SK-N-SH treated with all-trans-retinoic acid at 6 μM for 48 hours (cell line): ENCODE measurements around the gene ERN1.

Experiments
- ATAC-seq: fragments of 200-7000 bp; cut with Tn5 transposase; 3 replicates; pipeline ENCODE4 v1.9.1; 2020; ENCODE audit warnings: mild to moderate bottlenecking, moderate library complexity
- ARNTL ChIP-seq: fragments of 450-650 bp; formaldehyde crosslinking; IDR thresholded peaks from 2 replicates; pipeline ENCODE4 v1.5.0; 2020; ENCODE audit warnings: low read depth, mild to moderate bottlenecking, moderate library complexity, borderline replicate concordance
- BACH2 ChIP-seq: fragments of 250-450 bp; sonication (Bioruptor Pico); IDR thresholded peaks from 2 replicates; pipeline ENCODE4 v1.9.0; 2021; ENCODE audit warnings: mild to moderate bottlenecking, borderline replicate concordance
- CSDC2 ChIP-seq: fragments of 250-450 bp; sonication (Bioruptor Pico); IDR thresholded peaks from 2 replicates; pipeline ENCODE4 v1.5.0; 2020; ENCODE audit warnings: mild to moderate bottlenecking, moderate library complexity
- ESRRG ChIP-seq: fragments of 250-450 bp; sonication (Bioruptor Pico); IDR thresholded peaks from 2 replicates; pipeline ENCODE4 v1.6.1; 2021; ENCODE audit warnings: mild to moderate bottlenecking
- GLIS3 ChIP-seq: fragments of 250-450 bp; sonication (Bioruptor Pico); IDR thresholded peaks from 2 replicates; pipeline ENCODE4 v1.5.0; 2020; ENCODE audit warnings: mild to moderate bottlenecking, moderate library complexity
- ISL1 ChIP-seq: fragments of 250-450 bp; sonication (Bioruptor Pico); IDR thresholded peaks from 2 replicates; pipeline ENCODE4 v2.1.2; 2022; ENCODE audit warnings: mild to moderate bottlenecking, moderate library complexity
- OSR1 ChIP-seq: fragments of 250-450 bp; sonication (Bioruptor Pico); IDR thresholded peaks from 2 replicates; pipeline ENCODE4 v1.8.0; 2022; ENCODE audit warnings: moderate library complexity, mild to moderate bottlenecking, inconsistent platforms
- PPARA ChIP-seq: fragments of 250-450 bp; sonication (Bioruptor Pico); IDR thresholded peaks from 2 replicates; pipeline ENCODE4 v1.5.0; 2020; ENCODE audit warnings: mild to moderate bottlenecking, borderline replicate concordance
- RARB ChIP-seq: fragments of 250-450 bp; sonication (Bioruptor Pico); IDR thresholded peaks from 2 replicates; pipeline ENCODE4 v1.8.0; 2021; ENCODE audit warnings: mild to moderate bottlenecking, moderate library complexity
- SNAI2 ChIP-seq: fragments of 250-450 bp; sonication (Bioruptor Pico); IDR thresholded peaks from 2 replicates; pipeline ENCODE4 v1.5.0; 2020; ENCODE audit warnings: mild to moderate bottlenecking, moderate library complexity
- TCF4 ChIP-seq: fragments of 250-450 bp; sonication (Bioruptor Pico); IDR thresholded peaks from 2 replicates; pipeline ENCODE4 v1.8.0; 2021; ENCODE audit warnings: mild to moderate bottlenecking, moderate library complexity, borderline replicate concordance
- TOX ChIP-seq: fragments of 250-450 bp; sonication (Bioruptor Pico); IDR thresholded peaks from 2 replicates; pipeline ENCODE4 v1.8.0; 2021; ENCODE audit warnings: mild to moderate bottlenecking, moderate library complexity, borderline replicate concordance
- ZC3H10 ChIP-seq: fragments of 250-450 bp; sonication (Bioruptor Pico); IDR thresholded peaks from 2 replicates; pipeline ENCODE4 v1.5.1; 2021; ENCODE audit warnings: mild to moderate bottlenecking, moderate library complexity
- ZFP3 ChIP-seq: fragments of 250-450 bp; sonication (Bioruptor Pico); IDR thresholded peaks from 2 replicates; pipeline ENCODE4 v1.5.0; 2020; ENCODE audit warnings: mild to moderate bottlenecking, moderate library complexity
- ZFP30 ChIP-seq: fragments of 450-650 bp; formaldehyde crosslinking; IDR thresholded peaks from 2 replicates; pipeline ENCODE4 v1.5.0; 2022; ENCODE audit warnings: mild to moderate bottlenecking, moderate library complexity
- ZNF565 ChIP-seq: fragments of 450-650 bp; formaldehyde crosslinking; conservative IDR thresholded peaks from 2 replicates; pipeline ENCODE4 v1.5.0; 2020; ENCODE audit warnings: low read depth, mild to moderate bottlenecking, moderate library complexity
- ZNF70 ChIP-seq: fragments of 450-650 bp; formaldehyde crosslinking; IDR thresholded peaks from 2 replicates; pipeline ENCODE4 v1.5.0; 2020; ENCODE audit warnings: mild to moderate bottlenecking, moderate library complexity
- ZNF8 ChIP-seq: fragments of 450-650 bp; formaldehyde crosslinking; IDR thresholded peaks from 2 replicates; pipeline ENCODE4 v1.5.0; 2020; ENCODE audit warnings: mild to moderate bottlenecking, moderate library complexity
- TF ChIP-seq, protein P1 (sequence below): fragments of 250-450 bp; sonication (Bioruptor Pico); IDR thresholded peaks from 2 replicates; pipeline ENCODE4 v1.5.0; 2020; ENCODE audit warnings: mild to moderate bottlenecking, moderate library complexity
- TF ChIP-seq, protein P2 (sequence below): fragments of 250-450 bp; sonication (Bioruptor Pico); IDR thresholded peaks from 2 replicates; pipeline ENCODE4 v1.8.0; 2021; ENCODE audit warnings: low read depth, mild to moderate bottlenecking, moderate library complexity, borderline replicate concordance
- TF ChIP-seq, protein P3 (sequence below): fragments of 250-450 bp; sonication (Bioruptor Pico); IDR thresholded peaks from 2 replicates; pipeline ENCODE4 v1.5.1; 2021; ENCODE audit warnings: mild to moderate bottlenecking, moderate library complexity
- TF ChIP-seq, protein P4 (sequence below): fragments of 250-450 bp; sonication (Bioruptor Pico); IDR thresholded peaks from 2 replicates; pipeline ENCODE4 v1.8.0; 2020; ENCODE audit warnings: mild to moderate bottlenecking, moderate library complexity, borderline replicate concordance
- TF ChIP-seq, protein P5 (sequence below): fragments of 250-450 bp; sonication (Bioruptor Pico); IDR thresholded peaks from 2 replicates; pipeline ENCODE4 v1.5.1; 2020; ENCODE audit warnings: low read depth, mild to moderate bottlenecking, moderate library complexity

ERN1 gene

DNA sequence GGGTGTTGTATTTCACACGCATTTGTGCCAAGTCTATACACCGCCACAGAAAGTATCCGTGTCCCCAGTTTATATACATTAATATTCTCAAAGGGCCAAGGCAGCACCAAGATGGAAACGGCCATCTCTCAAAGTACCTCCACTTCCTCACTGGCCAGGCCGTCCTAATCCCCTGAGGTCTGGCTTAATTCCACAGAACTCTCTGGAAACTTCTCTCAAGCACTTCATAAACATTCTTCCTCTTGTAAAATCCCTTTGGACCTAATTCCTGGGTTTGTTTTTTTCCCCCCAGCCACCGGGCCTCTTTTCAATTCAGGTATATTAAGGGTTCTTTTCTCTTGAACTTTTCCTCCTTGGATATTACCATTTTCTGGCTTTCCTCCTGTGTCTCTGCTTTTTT, 5.1 kb upstream of the ERN1 start (continued):
- TF ChIP-seq OSR1 (CRISPR knock-in tag) = no peak
- TF ChIP-seq, all 23 proteins: peak for 0

DNA sequence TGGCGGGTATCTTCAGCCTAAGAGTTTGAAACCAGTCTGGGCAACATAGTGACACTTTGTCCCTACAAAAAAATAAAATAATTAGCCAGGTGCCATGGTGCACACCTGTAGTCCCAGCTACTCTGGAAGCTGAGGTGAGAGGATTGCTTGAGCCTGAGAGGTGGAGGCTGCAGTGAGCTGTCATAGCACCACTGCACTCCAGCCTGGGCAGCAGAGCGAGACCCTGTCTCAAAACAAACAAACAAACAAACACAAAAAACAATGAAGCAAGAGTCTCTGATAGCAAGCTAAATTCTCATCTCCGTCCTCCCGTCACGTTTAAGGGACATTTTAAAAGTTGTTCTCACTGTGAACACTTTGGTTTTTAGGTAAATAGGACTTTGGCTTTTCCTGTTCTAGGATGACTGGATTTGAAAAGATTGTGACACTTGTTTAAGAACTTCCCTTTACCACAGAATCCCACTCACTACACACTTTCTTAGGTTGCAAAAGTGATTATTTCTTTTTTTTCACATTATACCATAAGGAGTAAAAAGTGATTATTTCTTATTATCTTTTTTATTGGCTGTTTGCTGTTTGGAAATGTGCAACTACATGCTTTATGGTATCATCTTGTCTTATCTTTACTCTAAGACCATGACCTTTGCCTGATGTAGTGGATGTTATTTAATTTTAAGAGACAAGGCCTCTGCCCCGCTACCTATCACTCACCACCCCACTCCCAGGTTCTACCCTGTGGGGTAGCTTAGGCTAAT, 4.4 kb upstream of the ERN1 start:
- ATAC-seq = no peak
- TF ChIP-seq ISL1 (CRISPR knock-in tag) = no peak
- no peak for TF ChIP-seq ZFP3
- TF ChIP-seq, protein P1, sequence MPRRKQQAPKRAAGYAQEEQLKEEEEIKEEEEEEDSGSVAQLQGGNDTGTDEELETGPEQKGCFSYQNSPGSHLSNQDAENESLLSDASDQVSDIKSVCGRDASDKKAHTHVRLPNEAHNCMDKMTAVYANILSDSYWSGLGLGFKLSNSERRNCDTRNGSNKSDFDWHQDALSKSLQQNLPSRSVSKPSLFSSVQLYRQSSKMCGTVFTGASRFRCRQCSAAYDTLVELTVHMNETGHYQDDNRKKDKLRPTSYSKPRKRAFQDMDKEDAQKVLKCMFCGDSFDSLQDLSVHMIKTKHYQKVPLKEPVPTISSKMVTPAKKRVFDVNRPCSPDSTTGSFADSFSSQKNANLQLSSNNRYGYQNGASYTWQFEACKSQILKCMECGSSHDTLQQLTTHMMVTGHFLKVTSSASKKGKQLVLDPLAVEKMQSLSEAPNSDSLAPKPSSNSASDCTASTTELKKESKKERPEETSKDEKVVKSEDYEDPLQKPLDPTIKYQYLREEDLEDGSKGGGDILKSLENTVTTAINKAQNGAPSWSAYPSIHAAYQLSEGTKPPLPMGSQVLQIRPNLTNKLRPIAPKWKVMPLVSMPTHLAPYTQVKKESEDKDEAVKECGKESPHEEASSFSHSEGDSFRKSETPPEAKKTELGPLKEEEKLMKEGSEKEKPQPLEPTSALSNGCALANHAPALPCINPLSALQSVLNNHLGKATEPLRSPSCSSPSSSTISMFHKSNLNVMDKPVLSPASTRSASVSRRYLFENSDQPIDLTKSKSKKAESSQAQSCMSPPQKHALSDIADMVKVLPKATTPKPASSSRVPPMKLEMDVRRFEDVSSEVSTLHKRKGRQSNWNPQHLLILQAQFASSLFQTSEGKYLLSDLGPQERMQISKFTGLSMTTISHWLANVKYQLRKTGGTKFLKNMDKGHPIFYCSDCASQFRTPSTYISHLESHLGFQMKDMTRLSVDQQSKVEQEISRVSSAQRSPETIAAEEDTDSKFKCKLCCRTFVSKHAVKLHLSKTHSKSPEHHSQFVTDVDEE = no peak
- TF ChIP-seq, protein P2, sequence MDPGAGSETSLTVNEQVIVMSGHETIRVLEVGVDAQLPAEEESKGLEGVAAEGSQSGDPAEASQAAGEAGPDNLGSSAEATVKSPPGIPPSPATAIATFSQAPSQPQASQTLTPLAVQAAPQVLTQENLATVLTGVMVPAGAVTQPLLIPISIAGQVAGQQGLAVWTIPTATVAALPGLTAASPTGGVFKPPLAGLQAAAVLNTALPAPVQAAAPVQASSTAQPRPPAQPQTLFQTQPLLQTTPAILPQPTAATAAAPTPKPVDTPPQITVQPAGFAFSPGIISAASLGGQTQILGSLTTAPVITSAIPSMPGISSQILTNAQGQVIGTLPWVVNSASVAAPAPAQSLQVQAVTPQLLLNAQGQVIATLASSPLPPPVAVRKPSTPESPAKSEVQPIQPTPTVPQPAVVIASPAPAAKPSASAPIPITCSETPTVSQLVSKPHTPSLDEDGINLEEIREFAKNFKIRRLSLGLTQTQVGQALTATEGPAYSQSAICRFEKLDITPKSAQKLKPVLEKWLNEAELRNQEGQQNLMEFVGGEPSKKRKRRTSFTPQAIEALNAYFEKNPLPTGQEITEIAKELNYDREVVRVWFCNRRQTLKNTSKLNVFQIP (CRISPR knock-in tag) = no peak
- TF ChIP-seq BACH2 (CRISPR knock-in tag) = no peak
- TF ChIP-seq PPARA (CRISPR knock-in tag) = no peak
- TF ChIP-seq ZNF8 (CRISPR knock-in tag) = no peak
- TF ChIP-seq, protein P3, sequence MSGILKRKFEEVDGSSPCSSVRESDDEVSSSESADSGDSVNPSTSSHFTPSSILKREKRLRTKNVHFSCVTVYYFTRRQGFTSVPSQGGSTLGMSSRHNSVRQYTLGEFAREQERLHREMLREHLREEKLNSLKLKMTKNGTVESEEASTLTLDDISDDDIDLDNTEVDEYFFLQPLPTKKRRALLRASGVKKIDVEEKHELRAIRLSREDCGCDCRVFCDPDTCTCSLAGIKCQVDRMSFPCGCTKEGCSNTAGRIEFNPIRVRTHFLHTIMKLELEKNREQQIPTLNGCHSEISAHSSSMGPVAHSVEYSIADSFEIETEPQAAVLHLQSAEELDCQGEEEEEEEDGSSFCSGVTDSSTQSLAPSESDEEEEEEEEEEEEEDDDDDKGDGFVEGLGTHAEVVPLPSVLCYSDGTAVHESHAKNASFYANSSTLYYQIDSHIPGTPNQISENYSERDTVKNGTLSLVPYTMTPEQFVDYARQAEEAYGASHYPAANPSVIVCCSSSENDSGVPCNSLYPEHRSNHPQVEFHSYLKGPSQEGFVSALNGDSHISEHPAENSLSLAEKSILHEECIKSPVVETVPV (CRISPR knock-in tag) = no peak
- no peak for TF ChIP-seq TOX (CRISPR knock-in tag)
- no peak for TF ChIP-seq TCF4 (CRISPR knock-in tag)
- TF ChIP-seq GLIS3 (CRISPR knock-in tag) = no peak
- TF ChIP-seq, protein P4, sequence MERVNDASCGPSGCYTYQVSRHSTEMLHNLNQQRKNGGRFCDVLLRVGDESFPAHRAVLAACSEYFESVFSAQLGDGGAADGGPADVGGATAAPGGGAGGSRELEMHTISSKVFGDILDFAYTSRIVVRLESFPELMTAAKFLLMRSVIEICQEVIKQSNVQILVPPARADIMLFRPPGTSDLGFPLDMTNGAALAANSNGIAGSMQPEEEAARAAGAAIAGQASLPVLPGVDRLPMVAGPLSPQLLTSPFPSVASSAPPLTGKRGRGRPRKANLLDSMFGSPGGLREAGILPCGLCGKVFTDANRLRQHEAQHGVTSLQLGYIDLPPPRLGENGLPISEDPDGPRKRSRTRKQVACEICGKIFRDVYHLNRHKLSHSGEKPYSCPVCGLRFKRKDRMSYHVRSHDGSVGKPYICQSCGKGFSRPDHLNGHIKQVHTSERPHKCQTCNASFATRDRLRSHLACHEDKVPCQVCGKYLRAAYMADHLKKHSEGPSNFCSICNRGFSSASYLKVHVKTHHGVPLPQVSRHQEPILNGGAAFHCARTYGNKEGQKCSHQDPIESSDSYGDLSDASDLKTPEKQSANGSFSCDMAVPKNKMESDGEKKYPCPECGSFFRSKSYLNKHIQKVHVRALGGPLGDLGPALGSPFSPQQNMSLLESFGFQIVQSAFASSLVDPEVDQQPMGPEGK (CRISPR knock-in tag) = no peak
- no peak for TF ChIP-seq RARB (CRISPR knock-in tag)
- no peak for TF ChIP-seq ARNTL (CRISPR knock-in tag)
- TF ChIP-seq ESRRG (CRISPR knock-in tag) = no peak
- TF ChIP-seq ZNF565 = no peak
- no peak for TF ChIP-seq ZFP30 (CRISPR knock-in tag)
- TF ChIP-seq ZC3H10 (CRISPR knock-in tag) = no peak
- TF ChIP-seq ZNF70 (CRISPR knock-in tag) = no peak

DNA sequence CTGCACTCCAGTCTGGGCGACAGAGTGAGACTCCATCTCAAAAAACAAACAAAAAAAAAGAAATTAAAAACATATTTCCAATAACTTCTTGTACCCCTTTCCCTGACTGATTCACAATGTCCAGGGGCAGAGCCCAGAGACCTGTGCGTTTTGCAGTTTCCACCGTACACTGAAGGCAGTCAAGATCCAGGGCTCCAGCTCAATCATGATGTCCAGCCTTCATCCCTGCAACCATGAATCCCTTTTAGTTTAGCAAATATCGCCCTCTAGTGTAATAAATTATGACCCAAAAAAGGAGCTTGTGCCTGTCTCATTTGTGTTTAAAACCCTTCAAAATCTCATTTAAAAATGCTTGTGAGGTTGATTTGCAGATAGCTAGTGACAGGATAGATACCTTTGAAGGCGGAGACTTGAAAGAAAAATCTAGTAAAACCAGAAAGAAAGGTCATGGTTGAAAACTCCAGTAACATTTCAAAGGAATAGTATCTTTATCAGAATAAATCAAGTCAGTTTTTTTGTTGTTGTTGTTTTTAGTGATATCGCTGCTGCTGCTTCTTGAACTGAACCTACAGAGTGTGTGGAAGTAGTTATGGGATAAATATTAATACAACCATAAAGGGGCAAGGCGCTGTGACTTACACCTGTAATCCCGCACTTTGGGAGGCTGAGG, 3.7 kb upstream of the ERN1 start:
- ATAC-seq = peak; percentile 24
- TF ChIP-seq ZNF8 (CRISPR knock-in tag) (no peak), TOX (CRISPR knock-in tag) (no peak), ZC3H10 (CRISPR knock-in tag) (no peak), PPARA (CRISPR knock-in tag) (no peak), ZFP30 (CRISPR knock-in tag) (no peak), ISL1 (CRISPR knock-in tag) (no peak), GLIS3 (CRISPR knock-in tag) (no peak), SNAI2 (no peak), OSR1 (CRISPR knock-in tag) (no peak), ARNTL (CRISPR knock-in tag) (no peak), CSDC2 (CRISPR knock-in tag) (no peak)
- TF ChIP-seq, protein P2 (CRISPR knock-in tag) = no peak
- TF ChIP-seq, protein P5, sequence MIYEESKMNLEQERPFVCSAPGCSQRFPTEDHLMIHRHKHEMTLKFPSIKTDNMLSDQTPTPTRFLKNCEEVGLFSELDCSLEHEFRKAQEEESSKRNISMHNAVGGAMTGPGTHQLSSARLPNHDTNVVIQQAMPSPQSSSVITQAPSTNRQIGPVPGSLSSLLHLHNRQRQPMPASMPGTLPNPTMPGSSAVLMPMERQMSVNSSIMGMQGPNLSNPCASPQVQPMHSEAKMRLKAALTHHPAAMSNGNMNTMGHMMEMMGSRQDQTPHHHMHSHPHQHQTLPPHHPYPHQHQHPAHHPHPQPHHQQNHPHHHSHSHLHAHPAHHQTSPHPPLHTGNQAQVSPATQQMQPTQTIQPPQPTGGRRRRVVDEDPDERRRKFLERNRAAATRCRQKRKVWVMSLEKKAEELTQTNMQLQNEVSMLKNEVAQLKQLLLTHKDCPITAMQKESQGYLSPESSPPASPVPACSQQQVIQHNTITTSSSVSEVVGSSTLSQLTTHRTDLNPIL = no peak
- TF ChIP-seq, protein P4 (CRISPR knock-in tag) = no peak
